Islet of Langerhans (tissue), 1 donor: Measurements from ENCODE around the gene PFKFB3.
"Not testable (repeated sequence)": the region's sequence is repeated elsewhere in the genome, so short reads cannot be mapped to it uniquely, and the experiment has no call there.

Source experiments
- FAIRE-seq: peaks from one replicate; lab custom pipeline; 2011; peaks lifted over from hg19 to GRCh38; lab: Jason Lieb, UNC

The PFKFB3 gene

GRCh38 chr10:6203331-6204062 is 765 bp downstream of the PFKFB3 start:
- no peak for FAIRE-seq

- no peak for FAIRE-seq
Measured at GRCh38 chr10:6204063-6204340, 1.3 kb downstream of the PFKFB3 start.

DNA sequence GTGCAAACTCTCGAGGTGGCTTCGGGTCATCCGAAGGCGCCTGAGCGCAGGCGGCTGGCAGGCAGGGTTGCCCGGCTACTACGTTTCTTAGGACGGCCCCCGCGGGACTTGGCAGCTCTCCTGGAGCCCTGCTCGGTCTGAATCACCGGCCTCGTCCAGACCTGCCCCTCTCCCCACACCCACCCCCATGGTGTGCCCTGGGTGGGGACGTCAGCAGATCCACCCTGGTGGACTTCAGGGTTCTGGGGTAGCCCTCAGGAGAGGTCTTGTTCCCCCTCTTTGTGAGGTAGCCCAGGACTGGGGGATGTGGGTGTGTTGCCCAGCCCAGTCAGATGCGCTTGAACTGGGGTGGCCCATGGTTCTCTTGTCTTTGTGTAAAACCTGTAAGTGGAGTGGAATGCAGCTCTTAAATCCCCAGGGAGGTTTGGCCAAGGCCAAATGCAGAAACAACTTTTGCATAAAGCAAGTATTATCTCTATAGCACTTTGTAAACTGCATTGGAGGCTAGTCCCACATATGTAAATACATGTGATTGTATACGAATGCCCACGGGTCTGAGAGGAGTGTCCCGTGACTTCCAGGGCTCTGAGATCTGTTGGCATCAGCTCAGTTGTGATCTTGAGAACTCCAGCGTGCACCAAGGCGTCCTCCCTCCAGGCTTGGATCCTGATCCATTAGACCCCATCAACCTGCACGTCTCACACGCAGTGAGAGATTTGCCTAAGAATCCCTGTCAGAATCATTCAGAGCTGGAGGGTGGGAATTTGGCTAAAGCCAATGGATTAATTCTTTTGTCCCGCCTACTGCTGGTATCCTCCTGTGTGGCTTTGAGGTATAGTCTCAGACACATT is 1.8 kb downstream of the PFKFB3 start:
- no peak for FAIRE-seq

- not testable (repeated sequence) for FAIRE-seq
Measured at GRCh38 chr10:6206486-6206885, 3.8 kb downstream of the PFKFB3 start.

DNA sequence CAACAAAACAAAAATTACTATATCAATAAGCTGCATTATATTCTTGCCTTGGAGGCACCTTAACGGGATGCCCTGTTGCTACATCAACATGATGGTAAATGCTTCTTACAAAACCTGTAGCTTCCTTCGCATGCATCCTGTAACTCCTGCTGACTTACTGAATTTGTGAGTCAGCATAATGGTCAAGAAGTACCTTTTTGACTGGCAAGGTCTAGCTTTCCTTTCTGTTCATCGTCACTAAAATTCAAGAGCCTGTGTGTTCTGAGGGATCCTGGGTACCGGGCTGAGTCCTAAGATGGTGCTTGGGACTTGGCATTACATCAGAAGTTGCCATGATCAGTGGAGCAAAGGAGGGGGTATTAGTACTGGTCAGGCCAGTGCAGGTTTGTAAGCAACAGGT is 4.9 kb downstream of the PFKFB3 start:
- no peak for FAIRE-seq

DNA sequence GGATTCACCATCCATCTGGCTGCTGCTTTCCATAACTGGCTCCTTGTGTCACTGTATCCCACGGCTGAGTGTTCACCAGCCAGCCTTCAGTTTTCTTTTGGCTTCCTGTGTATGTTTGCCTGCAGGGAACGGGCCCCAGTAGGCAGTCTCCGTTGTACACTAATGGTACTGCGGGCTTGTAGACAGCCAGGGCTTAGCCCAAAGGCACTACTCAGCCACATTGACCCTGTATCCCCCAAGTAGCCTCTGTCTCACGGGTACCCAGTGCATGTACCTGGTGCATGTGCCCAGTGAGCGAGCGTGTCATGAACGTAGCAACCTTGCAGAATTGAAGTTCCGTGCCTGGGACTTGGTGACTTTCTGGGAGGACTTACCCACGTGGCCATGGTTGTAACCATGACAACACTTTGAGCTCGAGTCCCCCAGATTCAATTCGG is 6.1 kb downstream of the PFKFB3 start:
- FAIRE-seq, result no peak

DNA sequence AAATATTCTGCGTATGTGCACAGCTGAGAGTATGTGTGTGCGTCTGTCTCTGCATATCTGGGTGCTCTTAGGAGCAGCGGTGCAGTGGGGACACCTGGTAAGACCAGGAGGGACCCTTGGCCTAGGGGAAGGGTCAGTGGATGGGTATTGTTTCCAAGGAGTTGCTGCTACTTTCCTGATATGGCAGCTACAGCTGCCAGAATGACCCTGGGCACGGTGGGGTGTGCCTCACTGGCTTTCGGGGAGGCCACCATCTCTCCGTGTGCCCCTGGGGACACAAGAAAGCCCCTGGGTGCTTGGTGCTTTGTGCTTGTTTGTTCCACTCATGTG is 8.6 kb downstream of the PFKFB3 start:
- FAIRE-seq, result no peak

DNA sequence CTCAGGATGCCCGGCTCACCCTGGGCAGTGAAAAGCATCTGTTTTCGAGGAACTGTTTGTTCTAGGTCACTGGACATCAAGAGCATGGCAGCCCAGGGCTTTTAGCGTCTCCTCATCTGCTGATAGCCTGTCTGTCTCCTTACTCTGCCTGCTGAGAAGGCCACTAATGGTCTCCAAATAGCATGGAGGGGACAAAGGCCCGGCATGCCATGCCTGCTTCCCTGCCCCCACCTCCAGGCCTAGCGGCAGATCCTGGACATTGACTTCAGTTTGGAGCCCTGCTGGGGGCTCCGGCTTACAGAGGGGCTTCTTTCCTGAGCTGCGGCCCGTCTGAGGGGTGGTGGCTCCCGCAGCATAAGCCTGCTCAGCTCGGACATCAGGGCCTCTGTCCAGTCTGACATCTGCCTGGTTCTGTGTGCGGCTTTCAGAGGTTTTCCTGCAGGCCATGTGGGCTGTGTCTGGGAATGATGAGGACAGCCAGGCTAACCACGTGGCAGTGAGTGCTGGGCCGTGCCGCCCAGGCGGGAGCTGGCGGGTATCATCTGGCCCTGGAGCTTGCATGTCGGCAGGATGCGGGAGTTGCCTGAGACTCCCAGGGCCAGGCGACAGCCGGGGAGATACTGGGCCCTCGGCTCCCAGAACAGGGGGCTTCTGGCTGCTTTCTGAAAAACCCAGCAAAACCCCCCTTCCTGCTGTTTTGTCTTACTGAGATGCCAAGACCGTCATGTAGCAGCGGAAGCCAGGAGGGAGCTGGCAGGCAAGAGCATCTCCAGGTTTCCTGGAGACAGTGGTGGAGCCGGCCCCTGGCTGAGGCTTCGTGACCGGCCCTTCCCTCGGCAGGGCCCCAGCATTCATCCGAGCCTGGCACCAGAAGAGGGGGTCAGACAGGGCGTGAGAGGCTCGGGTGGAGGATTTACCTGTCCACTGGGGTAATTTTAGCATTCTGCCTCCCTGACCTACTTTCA is 9.2 kb downstream of the PFKFB3 start:
- FAIRE-seq, result no peak

- FAIRE-seq, result no peak
Measured at GRCh38 chr10:6212806-6213205, 10.1 kb downstream of the PFKFB3 start.

GRCh38 chr10:6213257-6213905 is 10.6 kb downstream of the PFKFB3 start:
- FAIRE-seq, result no peak

- FAIRE-seq, result no peak
Measured at GRCh38 chr10:6213908-6214307, 11.2 kb downstream of the PFKFB3 start.

DNA sequence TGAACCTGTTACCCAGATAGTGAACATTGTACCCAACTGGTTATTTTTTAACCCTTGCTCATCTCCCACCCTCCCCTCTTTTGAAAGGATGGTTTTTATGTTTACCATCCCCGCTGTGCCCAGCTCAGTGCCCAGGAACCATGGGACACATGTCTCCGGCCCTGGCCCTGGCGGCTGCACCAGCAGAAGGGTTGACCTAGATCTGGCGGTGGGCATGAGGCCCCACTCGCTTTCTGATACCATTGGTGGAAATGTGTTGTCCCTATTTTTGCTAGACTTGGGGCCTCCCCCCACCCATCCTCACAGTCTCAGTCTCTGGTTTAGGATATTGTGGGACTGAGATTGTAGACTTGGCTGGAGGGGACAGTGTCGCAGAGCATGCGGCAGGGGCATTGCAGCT is 11.9 kb downstream of the PFKFB3 start:
- no peak for FAIRE-seq

DNA sequence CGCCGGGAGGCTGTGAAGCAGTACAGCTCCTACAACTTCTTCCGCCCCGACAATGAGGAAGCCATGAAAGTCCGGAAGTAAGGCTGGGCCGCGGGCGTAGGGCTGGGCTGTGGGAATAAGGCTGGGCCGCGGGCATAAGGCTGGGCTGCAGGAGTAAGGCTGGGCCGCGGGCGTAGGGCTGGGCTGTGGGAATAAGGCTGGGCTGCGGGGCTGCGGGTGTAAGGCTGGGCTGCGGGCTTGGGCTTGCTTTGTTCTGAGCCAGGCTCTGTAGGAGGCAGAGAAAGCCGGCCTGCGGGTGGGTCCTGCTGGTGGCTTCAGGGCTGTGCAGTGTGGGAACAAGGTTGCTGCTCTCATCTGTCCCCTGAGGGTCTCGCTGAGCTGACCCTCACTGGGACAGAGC is 12.5 kb downstream of the PFKFB3 start:
- no peak for FAIRE-seq

DNA sequence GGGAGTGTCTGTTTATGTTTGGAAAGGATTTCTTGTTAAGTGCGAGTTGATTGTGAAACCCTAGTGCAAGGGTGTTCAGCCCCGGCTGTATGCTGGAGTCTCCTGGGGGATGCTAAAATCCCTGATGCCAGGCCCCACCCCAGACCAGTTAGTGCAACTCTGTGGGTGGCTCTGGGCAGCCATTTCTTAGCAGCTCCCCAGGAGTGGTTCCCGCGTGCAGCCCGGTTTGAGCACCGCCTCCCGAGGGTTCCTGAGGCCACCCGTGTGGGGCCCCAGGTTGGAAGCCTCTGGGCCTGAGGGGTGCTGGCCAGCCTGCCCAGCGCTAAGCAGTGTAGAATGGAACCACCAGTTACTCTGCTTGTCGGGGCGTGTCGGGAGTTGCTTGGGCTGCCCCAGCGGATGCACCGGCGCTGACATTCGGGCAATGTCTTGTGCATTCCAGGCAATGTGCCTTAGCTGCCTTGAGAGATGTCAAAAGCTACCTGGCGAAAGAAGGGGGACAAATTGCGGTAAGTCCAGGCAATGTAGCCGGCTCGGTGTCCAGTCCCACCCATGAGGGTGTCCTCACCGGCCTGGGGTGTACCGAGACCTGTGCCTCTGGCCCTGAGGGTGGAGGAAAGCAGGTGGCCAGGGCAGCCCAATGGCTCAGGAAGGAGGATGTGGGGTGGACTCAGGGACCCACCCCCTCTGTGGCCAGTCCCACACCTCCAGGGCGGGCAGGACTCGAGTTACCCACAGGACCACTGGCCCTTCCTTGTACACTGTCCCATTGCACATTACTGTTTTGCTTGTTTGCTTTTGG is 13.2 kb downstream of the PFKFB3 start:
- no peak for FAIRE-seq

- FAIRE-seq, result no peak
Measured at GRCh38 chr10:6216916-6217315, 14.2 kb downstream of the PFKFB3 start.

DNA sequence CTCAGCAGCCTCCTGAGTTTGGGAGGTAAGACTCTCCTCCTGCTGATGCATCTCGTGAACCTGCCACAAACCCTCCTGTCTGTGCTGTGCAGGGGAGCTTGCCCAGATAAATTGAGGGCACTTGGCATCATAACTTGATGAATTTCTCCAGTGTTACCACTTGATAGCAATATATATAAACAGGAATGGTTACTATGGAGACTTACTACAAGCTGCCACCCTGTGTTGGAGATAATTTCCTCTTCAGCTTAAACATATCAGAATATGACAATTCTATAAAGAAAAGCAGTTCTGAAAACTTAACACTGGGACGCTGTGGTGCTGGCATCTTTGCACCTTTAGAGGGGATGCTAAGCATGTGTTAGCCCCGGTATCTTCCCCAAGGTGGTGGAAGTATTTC is 14.9 kb downstream of the PFKFB3 start:
- FAIRE-seq, result no peak

DNA sequence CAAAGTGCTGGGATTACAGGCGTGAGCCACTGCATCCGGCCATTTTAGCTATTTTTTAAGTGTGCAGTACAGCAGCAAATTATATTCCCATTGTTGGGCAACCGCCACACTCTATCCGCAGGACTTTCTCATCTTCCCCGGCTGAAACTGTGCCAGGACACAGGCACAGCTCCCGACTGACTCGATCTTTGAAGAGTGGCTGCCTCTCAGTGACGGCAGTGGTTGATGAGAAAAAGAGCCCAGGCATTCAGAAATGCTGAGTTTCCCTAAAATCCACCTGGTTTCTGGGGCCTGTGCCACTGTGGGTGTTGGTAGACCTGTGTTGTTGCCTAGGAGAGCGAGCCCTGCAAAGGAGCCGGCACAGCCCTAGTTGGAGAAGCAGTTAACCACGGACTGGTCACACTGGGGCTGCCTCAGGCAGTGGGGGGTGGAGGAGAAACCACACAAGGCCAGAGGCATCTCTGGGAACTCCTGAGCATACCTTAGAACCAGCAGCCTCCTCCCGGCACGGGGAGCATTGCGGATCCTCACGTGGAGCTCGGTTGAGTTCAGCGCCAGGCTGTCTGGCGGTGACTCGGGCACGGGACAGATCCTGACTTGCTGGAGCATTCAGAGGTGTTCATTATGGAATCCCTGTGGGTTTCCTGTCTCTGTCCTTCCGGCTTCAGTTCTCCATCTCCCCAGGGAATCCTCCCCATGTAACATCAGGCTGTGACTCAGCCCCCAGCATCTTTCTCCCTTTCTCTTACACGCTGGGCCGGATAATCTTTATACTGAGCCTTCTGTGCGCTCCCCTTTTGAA is 16.2 kb downstream of the PFKFB3 start:
- FAIRE-seq, result no peak

GRCh38 chr10:6219494-6219836 is 16.7 kb downstream of the PFKFB3 start:
- no peak for FAIRE-seq

GRCh38 chr10:6220418-6221191 is 17.9 kb downstream of the PFKFB3 start:
- FAIRE-seq, result no peak
